DOHH2 (cell line): ENCODE measurements around the gene MVB12A.

ENCODE experiments used
- H3F3A ChIP-seq: fragments of 200-600 bp; sonication (generic), shearing (Covaris generic); 2 replicates; pipeline ENCODE4 v1.6.0; 2016; ENCODE audit warnings: antibody characterized with exemption, mild to moderate bottlenecking; ENCODE audit not compliant: control insufficient read depth, insufficient read depth
- H3K27ac ChIP-seq: fragments of 200-600 bp; sonication (generic); 2 replicates; pipeline ENCODE4 v1.5.1; 2014; ENCODE audit warnings: low read depth, mild to moderate bottlenecking, low read length, moderate library complexity
- H3K27me3 ChIP-seq: fragments of 200-600 bp; sonication (generic); 2 replicates; pipeline ENCODE4 v1.6.1; 2014; ENCODE audit warnings: mild to moderate bottlenecking, low read length, mixed read lengths; ENCODE audit not compliant: control insufficient read depth
- H3K36me3 ChIP-seq: fragments of 200-600 bp; sonication (generic); 2 replicates; pipeline ENCODE4 v1.6.1; 2014; ENCODE audit warnings: mild to moderate bottlenecking, low read length, moderate library complexity, mixed read lengths; ENCODE audit not compliant: control insufficient read depth
- H3K4me1 ChIP-seq: fragments of 200-600 bp; sonication (generic); 2 replicates; pipeline ENCODE4 v1.6.1; 2014; ENCODE audit warnings: mild to moderate bottlenecking, low read length, mixed read lengths; ENCODE audit not compliant: control insufficient read depth
- H3K4me2 ChIP-seq: fragments of 200-600 bp; sonication (generic); 2 replicates; pipeline ENCODE4 v1.6.0; 2014; ENCODE audit warnings: mild to moderate bottlenecking, low read length, moderate library complexity
- H3K4me3 ChIP-seq: fragments of 200-600 bp; sonication (generic); 2 replicates; pipeline ENCODE4 v1.5.1; 2014; ENCODE audit warnings: mild to moderate bottlenecking, low read length, mixed read lengths
- H3K79me2 ChIP-seq: fragments of 200-600 bp; sonication (generic); 2 replicates; pipeline ENCODE4 v1.6.1; 2014; ENCODE audit warnings: mild to moderate bottlenecking, low read length, mixed read lengths; ENCODE audit not compliant: control insufficient read depth
- H3K9me2 ChIP-seq: fragments of 200-600 bp; sonication (generic); replicated peaks from 2 replicates; pipeline ENCODE4 v1.6.1; 2014; ENCODE audit warnings: mild to moderate bottlenecking, low read length, mixed read lengths; ENCODE audit not compliant: control insufficient read depth
- H3K9me3 ChIP-seq: fragments of 200-600 bp; sonication (generic); 2 replicates; pipeline ENCODE4 v1.6.1; 2014; ENCODE audit warnings: antibody characterized with exemption, low read length, mixed read lengths; ENCODE audit not compliant: control insufficient read depth, insufficient read depth
- H4K20me1 ChIP-seq: fragments of 200-600 bp; sonication (generic); 2 replicates; pipeline ENCODE4 v1.6.0; 2014; ENCODE audit warnings: low read depth, mild to moderate bottlenecking, antibody characterized with exemption, low read length, moderate library complexity; ENCODE audit not compliant: control insufficient read depth, insufficient read depth
- CTCF ChIP-seq: fragments of 200-600 bp; sonication (generic); IDR thresholded peaks from one replicate; pipeline ENCODE4 v1.5.1; 2014; ENCODE audit warnings: antibody characterized with exemption, mild to moderate bottlenecking, low read depth, low read length; ENCODE audit not compliant: poor library complexity, severe bottlenecking
- EZH2phosphoT487 ChIP-seq: fragments of 200-600 bp; sonication (generic); IDR thresholded peaks from 2 replicates; pipeline ENCODE4 v1.6.1; 2017; ENCODE audit warnings: borderline replicate concordance, mild to moderate bottlenecking, antibody characterized with exemption, low read length, moderate library complexity, mixed read lengths

MVB12A gene

GRCh38 chr19:17455308-17456123, 35.7 kb downstream of the MVB12A start:
- Histone ChIP-seq H3K4me3 (no peak overlapping the region), H3F3A (peaks cover 12% of the 10 kb centered on the region), H3K36me3 (no peaks in the 10 kb centered on the region), H3K4me2 (no peak overlapping the region), H3K4me1 (peaks cover 16% of the 10 kb centered on the region), H3K9me2 (no peaks in the 10 kb centered on the region), H3K27ac (no peak overlapping the region), H3K79me2 (no peaks in the 10 kb centered on the region), H3K9me3 (no peaks in the 10 kb centered on the region), H4K20me1 (no peaks in the 10 kb centered on the region), H3K27me3 (peaks cover 9% of the 10 kb centered on the region)
- TF ChIP-seq CTCF (no peak), EZH2phosphoT487 (no peak)

DNA sequence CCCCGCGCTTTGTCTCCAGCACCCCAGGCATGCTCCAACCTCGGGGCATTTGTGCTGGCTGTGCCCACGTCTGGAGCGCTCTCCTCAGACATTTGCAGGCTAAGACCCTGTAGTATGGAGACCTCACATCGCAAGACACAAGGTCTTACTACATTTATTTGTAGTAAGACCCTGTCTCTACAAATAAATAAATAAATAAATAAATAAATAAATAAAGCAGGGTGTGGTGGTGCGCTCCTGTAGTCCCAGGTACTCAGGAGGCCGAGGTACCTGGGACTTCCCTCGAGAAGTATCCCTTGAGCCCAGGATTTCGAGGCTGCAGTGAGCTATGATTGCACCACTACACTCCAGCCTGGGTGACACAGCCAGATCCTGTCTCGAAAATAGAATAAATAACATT, 36.3 kb downstream of the MVB12A start:
- Histone ChIP-seq H3K36me3 (no peaks in the 10 kb centered on the region), H3K9me2 (no peaks in the 10 kb centered on the region), H3K27ac (no peak overlapping the region), H3F3A (peaks cover 8% of the 10 kb centered on the region; the same call in 1 of the 2 replicates), H3K27me3 (peaks cover 11% of the 10 kb centered on the region), H3K9me3 (no peaks in the 10 kb centered on the region), H3K4me3 (no peak overlapping the region), H3K79me2 (no peaks in the 10 kb centered on the region), H3K4me2 (no peak overlapping the region), H4K20me1 (no peaks in the 10 kb centered on the region), H3K4me1 (peaks cover 10% of the 10 kb centered on the region)
- TF ChIP-seq CTCF = no peak
- TF ChIP-seq EZH2phosphoT487 = no peak

DNA sequence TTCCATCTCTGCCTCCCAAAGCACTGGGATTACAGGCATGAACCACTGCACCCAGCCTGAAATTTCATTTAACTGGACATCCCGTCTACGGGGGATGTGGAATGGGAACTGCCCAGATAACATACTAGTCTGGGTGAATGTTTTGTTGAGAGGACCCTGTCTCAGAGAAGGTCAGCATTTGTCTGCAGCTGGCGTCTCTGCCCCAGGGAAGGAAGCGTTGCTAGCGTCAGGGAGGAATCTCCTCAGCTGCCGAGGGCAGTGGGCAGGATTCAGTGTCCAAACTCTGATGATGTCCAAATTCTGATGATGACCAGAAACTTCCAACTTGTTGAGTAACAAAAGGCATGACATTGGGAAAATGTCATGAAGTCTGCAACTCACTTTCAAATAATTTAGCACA, 37.8 kb downstream of the MVB12A start:
- Histone ChIP-seq H3K4me1 (peaks cover 6% of the 10 kb centered on the region), H3K4me2 (no peak overlapping the region), H3K36me3 (no peaks in the 10 kb centered on the region), H3K27me3 (peaks cover 11% of the 10 kb centered on the region), H3K9me2 (no peaks in the 10 kb centered on the region), H3F3A (0 out of 2 replicates have a peak, but pooled peaks cover 2% of the 10 kb centered on the region), H4K20me1 (no peaks in the 10 kb centered on the region), H3K79me2 (no peaks in the 10 kb centered on the region), H3K27ac (no peak overlapping the region), H3K9me3 (no peaks in the 10 kb centered on the region), H3K4me3 (no peak overlapping the region)
- TF ChIP-seq CTCF = no peak
- TF ChIP-seq EZH2phosphoT487 = no peak
